Globus pallidus (tissue), 1 donor: ENCODE measurements around the gene TPSG1.
"Not testable (repeated sequence)": the region's sequence is repeated elsewhere in the genome, so short reads cannot be mapped to it uniquely, and the experiment has no call there.

ENCODE experiments used
- DNase-seq: peaks from one replicate; pipeline ENCODE4 v3.0.0-alpha.2; 2015; ENCODE audit warnings: low spot score

The TPSG1 gene

GRCh38 chr16:1194665-1195392 lies 30.2 kb downstream of the TPSG1 start:
- DNase-seq, result no peak

DNA sequence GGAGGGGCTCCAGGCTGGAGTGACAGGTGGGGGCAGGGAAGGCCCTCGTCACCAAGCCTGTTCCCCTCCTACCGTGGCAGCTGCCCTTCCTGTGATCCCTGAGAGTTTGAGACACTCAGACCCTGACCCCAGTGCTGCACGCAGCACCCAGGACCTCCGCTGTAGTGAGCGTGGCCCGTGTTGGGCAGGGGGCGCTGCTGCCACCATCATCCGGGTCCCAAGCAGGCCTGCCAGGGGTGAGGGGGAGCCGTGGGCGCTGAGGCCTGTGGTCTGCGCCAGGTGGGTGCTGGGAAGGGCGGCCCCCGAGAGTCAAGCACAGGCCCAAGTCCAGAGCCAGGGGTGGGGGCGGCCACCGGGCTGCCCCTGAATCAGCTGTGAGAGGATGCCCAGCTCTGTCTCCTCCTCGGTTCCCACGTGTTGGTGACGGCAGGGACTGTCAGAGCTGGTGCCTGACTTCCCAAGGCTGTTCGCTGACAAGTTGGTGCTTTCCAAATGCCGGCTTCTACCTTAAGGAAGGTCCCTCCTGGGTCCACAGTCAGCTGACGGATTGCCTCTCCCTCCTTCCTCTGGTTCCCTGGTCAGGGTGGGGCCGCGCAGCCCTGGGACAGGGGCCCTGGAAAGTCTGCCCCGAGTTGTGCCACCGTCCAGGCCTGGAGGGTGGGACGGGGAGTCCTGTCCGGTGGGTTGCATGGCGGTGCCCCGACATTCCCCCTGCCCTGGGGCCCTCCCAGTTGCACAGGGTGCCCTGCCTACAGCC lies 31.1 kb downstream of the TPSG1 start:
- no peak for DNase-seq

DNA sequence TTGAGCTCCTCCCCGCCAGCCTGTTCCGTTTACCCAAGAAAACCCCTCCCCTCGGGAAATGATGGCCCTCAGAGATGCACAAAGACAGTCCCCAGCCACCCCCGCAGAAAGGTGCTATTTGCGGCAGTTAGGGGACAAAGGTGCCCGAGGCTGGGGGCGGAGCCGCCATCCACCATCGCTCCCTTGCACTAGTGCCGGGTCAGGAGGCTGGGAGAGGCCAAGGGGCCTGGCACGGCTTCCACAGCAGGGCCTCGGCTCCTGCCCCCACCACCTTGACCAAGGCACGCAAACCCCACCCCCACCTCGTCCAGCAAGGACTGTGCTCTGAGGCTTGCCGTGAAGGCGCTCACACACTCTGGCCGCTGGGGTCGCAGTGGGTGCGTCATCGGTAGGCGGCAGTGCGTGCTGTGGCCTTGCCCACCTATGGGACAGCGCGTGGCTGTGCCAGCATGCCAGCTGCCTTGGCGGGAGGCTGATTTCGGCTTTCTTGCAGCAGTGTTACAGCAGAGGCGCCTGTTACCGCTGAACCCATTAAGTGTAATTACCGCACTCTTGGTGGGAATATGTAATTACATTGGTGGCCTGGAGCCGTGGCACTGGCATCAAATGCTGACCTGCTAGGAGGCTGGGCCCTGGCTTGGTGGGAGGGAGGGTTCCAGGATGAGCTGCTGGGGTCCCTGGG lies 31.8 kb downstream of the TPSG1 start:
- no peak for DNase-seq

DNA sequence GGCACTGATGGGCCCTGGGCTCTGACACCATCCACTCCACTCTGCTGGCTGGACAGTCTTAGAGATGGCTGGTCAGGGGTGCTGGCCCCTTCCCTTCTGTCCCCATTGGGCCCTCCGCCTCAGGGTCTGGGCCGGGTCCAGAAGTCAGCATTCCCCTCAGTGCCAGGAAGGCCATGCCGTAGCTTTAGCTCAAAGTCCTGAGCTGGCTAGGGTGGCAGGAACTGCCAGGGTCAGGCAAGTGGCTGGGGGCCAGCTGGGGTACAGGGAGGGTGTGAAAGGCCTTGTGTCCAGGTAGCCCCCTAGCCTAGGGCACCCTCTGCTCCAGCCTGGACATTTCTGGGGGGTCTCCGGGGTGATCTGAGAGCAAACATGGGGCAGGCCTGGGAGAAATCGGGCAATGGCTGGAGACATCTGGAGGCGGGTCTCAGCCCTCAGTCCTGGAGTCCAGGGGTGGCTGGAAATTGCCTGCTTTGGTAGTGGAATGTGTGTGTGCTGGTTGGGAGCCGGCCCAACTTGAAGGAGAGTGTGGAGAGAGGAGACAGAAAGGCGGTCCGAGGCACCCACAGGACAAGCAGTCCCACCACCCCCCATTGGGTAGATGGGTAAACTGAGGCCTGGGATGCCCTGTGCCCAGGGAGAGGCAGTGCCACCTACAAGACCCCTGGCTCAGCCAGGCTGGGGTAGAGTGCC lies 32.5 kb downstream of the TPSG1 start:
- no peak for DNase-seq

- DNase-seq, result not testable (repeated sequence)
Observed at GRCh38 chr16:1190789-1191188, 34.3 kb downstream of the TPSG1 start.

DNA sequence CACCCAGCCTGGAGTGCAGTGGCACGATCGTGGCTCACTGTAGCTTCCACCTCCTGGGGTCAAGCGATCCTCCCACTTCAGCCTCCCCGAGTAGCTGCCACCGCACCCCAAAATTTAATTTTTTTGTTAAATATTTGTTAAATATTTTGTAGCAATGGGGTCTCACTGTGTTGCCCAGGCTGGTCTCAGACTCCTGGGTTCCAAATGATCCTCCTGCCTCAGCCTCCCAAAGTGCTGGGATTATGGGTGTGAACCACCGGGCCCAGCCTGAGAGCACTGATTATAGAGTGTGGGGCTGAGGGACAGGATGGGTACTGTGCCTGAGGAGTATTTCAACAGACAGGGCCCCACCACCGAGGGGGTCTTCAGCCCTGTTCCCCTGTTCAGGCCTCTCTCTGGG lies 35.6 kb downstream of the TPSG1 start:
- DNase-seq, result no peak

DNA sequence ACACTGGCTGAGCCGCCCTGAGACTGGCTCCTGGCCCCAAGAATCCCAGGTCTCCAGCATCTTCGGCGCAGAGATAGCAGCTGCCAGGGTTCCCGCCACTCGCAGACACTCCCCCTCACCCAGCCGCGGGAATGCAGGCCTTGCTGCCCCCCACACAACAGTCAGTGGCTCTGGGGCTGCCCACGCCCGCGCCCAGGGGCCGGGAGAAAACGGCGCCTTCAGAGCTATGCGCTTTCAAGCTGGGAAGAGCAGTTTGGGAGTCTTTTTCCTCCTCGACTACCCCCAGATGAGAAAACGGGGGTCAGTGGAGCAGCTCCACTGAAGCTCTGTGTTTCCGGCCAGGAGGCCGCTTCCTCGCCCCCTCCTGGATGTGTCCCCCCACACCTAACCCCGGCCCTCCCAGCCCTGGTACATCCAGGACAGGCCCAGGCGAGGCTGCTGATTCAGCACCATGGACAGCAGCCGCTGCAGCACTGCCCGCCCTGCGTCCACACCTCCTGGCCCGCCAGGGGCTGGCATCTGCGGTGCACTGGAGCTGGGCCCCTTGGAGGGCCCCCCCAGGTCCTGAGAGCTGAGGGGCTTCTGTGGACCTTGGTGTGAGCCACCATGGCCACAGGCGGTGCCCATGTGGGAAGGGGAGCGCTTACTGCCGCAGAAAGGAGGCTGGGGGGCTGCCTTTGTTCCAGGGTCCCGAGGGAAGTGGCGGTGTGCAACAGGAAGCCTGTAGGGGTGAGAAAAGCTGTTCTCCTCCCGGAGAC lies 36.5 kb downstream of the TPSG1 start:
- DNase-seq, result no peak

- DNase-seq, result not testable (repeated sequence)
Observed at GRCh38 chr16:1185460-1186207, 39.4 kb downstream of the TPSG1 start.

DNA sequence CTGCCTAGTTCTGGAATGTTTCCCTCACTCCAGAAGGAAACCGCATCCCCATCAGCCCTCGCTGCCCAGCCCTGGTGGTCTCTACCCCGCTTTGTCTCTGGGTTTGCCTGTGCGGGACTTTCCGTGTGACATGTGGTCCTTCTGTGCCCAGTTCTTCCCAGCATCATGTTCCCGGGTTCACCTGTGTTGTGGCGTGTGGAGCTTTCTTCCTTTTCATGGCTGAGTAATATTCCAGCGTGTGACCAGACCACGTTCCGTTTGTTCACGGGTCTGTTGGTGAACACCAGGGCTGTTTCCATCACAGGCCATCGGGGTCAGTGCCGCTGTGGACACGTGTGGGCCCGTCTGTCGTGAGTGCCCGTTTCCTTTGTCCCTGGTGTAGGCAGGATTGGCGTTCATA lies 40.1 kb downstream of the TPSG1 start:
- no peak for DNase-seq

- no peak for DNase-seq
Observed at GRCh38 chr16:1184156-1184868, 40.8 kb downstream of the TPSG1 start.

GRCh38 chr16:1182950-1183907 lies 41.8 kb downstream of the TPSG1 start:
- DNase-seq, result no peak

DNA sequence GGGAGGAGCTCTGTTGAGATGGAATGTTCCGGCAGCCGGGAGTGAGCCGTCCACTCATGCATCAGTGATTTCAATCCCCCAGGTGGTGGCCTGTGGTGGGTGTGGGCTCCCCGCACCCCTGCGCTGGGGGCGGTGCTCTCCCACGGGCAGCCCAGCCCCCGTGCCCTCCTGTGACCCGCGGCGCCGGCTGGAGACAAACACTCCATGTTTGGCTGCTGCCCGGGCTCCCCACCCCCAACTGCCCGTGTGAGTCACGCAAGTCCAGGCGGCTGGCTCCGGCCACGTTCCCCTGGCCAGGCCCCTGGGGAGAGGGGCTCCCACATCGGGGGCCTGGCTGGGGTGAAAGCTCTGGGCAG lies 42.8 kb downstream of the TPSG1 start:
- no peak for DNase-seq

- no peak for DNase-seq
Observed at GRCh38 chr16:1181404-1182315, 43.4 kb downstream of the TPSG1 start.

GRCh38 chr16:1180549-1181403 lies 44.3 kb downstream of the TPSG1 start:
- DNase-seq, result no peak

DNA sequence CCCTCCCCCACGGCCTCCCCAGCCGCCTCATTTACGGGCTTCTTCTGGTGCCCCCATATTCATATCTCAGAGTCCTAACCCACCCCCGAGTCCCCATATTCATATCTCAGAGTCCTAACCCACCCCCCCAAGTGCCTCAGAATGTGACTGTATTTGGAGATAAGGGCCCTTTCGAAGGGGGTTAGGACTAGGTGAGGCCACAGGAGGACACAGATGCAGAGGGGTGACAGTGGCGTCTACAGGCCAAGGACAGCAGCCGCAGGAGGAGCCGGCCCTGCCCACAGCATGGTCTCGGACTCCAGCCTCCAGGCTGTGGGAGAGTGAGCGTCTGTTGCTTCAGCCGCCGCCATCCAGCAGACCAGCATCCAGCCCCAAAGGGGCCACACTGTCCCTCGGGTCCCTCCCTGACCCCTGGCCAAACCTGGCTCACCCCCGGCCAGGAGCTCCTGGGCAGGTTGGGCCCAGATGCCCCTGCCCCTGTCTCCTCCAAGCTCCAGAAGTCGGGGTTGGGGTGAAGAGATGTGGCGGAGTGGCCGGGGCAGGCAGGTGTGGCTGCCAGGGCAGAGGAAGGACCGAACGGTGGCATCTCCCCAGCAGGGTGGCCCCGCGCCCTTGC lies 46.7 kb downstream of the TPSG1 start:
- DNase-seq, result no peak

DNA sequence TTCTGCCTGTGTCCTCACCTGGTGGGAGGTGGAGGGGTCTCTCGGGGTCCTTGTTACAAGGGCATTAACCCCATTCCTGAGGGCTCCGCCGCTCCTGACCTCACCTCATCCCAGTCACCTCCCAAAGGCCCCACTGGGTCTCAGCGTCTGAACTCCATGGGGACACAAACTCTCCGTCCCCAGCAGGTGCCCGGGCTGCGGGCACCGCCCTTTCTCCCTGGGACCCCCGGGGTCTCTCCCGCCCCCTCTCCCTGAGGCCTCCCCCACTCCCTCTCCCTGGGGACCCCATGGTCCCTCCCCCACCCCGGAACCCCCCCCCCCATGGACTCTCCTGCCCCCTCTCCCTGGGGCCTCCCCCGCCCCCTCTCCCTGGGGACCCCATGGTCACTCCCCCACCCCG lies 47.3 kb downstream of the TPSG1 start:
- no peak for DNase-seq

- no peak for DNase-seq
Observed at GRCh38 chr16:1177053-1177452, 48.0 kb downstream of the TPSG1 start.
